ENCODE data around the gene FKBP1A.

Gene FKBP1A

DNA sequence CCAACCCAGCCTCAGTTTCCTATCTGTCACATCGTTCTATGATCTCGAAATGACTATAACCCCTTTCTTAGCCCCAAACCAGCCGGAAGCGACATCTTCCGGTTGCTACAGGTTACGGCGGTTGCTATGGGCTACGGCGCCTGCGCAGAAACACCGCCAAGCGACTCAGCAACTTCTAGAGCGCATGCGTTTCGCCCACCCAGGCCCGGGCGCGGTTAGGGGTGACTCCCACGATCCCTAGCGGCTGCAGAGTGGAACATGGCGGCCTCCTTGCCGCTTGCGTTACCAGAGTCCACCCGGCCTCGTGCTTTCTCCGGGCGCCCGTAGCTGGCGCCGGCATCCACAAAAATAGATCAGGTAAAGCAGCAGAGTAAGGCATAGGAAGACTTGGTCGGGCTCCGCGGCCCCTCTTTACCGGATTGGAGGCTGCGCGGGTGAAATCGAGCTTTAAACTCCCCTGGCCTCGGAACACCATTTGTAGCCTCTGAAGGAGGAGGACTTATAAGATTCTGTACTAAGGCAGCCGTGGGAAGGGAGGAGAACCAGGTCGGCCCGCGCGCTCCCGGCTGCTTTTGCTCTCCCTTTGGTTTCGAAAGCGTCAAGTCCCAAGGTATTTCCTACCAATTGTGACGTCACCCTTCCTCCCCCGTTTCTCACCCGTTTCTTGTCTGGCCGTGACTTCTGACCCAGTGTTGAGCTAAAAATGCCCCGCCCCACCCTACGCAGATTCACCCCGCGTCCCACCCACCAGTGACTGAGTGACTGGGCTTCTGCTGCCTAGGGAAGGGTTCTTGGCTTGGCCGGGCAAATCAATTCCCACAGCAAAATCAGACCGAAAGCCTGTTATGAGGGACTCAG, 67.5 kb downstream of the FKBP1A start:
- POLR2A ChIA-PET = interaction anchor here (0.6 to 2.2 kb wide), 7 partner anchors 11 to 100 kb away, joined by 3 to 7 read pairs (median 3); partner anchors contain the start of genes FKBP1A and RAD21L1
- TF ChIP-seq SP1 (IDR thresholded peaks at IDR 0.05) = no peak
- peak; percentile 80 for TF ChIP-seq NFRKB (IDR thresholded peaks at IDR 0.05)
- TF ChIP-seq ELF4 (IDR thresholded peaks at IDR 0.05) = peak; percentile 72
- TF ChIP-seq L3MBTL2 (conservative IDR thresholded peaks at IDR 0.05) = peak; percentile 60
- no peak for TF ChIP-seq FOXK2 (IDR thresholded peaks at IDR 0.05)
- no peak for TF ChIP-seq LEF1 (IDR thresholded peaks at IDR 0.05; ENCODE audit: borderline replicate concordance)
- TF ChIP-seq TARDBP (IDR thresholded peaks at IDR 0.05) = no peak
- CTCF ChIA-PET = interaction anchor here (1.0 kb wide), 1 partner anchor 142 kb away, joined by 3 read pairs; no protein-coding TSS in a partner anchor
- peak; percentile 99 for DNase-seq (ENCODE audit: extremely low spot score)

DNA sequence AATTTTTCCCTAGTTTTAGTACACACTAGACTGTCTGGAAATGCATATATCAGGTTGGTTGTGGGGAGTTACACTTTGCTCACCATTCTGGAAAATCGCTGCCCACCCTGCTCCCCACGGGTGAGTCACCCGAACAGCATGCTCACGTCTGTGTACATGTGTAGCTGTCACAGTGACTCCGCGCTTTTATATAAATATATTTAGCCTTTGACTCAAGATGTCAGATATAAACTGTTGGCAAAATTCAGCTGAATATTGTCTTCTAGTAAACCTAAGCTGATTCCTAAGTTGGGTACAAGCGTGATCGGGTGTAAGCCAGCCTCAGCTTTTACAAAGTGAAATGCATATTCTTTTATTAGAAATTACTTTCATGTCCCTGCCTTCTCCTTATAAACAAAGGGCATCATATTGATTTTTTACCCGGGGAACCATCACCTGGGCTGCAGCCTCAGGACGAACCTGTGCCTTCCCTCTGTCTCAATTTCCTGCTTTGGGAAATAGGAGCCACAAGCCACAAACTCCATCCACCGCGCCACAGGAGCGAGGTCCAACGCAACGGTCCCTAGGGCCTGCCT, 68.2 kb downstream of the FKBP1A start:
- ChIA-PET POLR2A (interaction anchor here (0.9 to 1.6 kb wide), 2 partner anchors 12 to 99 kb away, joined by 3 to 4 read pairs; partner anchors contain the start of gene RAD21L1), CTCF (no interaction called here)
- TF ChIP-seq FOXA1 (IDR thresholded peaks at IDR 0.05) = no peak
- no peak for TF ChIP-seq SUZ12 (IDR thresholded peaks at IDR 0.05)
- TF ChIP-seq FOXK2 (IDR thresholded peaks at IDR 0.05) = no peak
- no peak for TF ChIP-seq PKNOX1 (IDR thresholded peaks at IDR 0.05)
- TF ChIP-seq FOXM1 (IDR thresholded peaks at IDR 0.05; ENCODE audit: borderline replicate concordance) = no peak
- no peak for DNase-seq (ENCODE audit: extremely low spot score)

- CTCF ChIA-PET = no interaction called here
- no peak for DNase-seq (ENCODE audit: extremely low spot score)
- POLR2A ChIA-PET = no interaction called here
Observed at GRCh38 chr20:1323830-1324597, 68.8 kb downstream of the FKBP1A start.

DNA sequence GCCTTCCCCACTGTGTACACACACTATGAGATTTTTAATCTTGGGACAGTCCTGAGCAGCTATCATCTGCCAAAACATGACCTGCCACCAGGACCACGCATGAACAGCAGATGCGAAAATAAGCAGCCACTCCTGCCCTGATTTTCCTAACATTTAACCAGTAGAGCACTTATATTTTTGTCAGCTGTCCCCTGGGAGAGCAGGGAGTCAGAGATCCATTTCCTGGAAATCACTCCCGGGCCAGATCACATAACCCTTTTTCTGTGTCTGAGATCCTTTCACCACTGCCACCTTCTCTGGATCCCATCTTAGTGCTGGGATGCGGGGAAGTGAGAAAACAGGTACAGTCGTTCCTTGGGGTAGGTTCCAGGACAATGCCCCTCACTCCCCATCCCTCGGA, 69.6 kb downstream of the FKBP1A start:
- ChIA-PET POLR2A (no interaction called here), CTCF (no interaction called here)
- DNase-seq (ENCODE audit: extremely low spot score) = no peak

More at GRCh38 chr20:1323830-1324597, 68.8 kb downstream of the FKBP1A start:
- TF ChIP-seq FOXK2 (IDR thresholded peaks at IDR 0.05) = no peak
- no peak for TF ChIP-seq BHLHE40 (IDR thresholded peaks at IDR 0.05; ENCODE audit: borderline replicate concordance)
- TF ChIP-seq SP1 (IDR thresholded peaks at IDR 0.05) = no peak
- TF ChIP-seq TARDBP (IDR thresholded peaks at IDR 0.05) = no peak
- no peak for TF ChIP-seq L3MBTL2 (conservative IDR thresholded peaks at IDR 0.05)
- no peak for TF ChIP-seq ELF4 (IDR thresholded peaks at IDR 0.05)
- TF ChIP-seq PKNOX1 (IDR thresholded peaks at IDR 0.05) = no peak
- TF ChIP-seq ZNF384 (IDR thresholded peaks at IDR 0.05) = no peak
- TF ChIP-seq NFRKB (IDR thresholded peaks at IDR 0.05) = no peak
- no peak for TF ChIP-seq FOXM1 (IDR thresholded peaks at IDR 0.05; ENCODE audit: borderline replicate concordance)
- no peak for TF ChIP-seq HDGF (IDR thresholded peaks at IDR 0.05; ENCODE audit: borderline replicate concordance)
- no peak for TF ChIP-seq FOXA1 (IDR thresholded peaks at IDR 0.05)
- no peak for TF ChIP-seq CTBP1 (IDR thresholded peaks at IDR 0.05; ENCODE audit: borderline replicate concordance)
- TF ChIP-seq SUZ12 (IDR thresholded peaks at IDR 0.05) = no peak
- no peak for TF ChIP-seq LEF1 (IDR thresholded peaks at IDR 0.05; ENCODE audit: borderline replicate concordance)
- no peak for TF ChIP-seq ARNT (IDR thresholded peaks at IDR 0.05)

DNA sequence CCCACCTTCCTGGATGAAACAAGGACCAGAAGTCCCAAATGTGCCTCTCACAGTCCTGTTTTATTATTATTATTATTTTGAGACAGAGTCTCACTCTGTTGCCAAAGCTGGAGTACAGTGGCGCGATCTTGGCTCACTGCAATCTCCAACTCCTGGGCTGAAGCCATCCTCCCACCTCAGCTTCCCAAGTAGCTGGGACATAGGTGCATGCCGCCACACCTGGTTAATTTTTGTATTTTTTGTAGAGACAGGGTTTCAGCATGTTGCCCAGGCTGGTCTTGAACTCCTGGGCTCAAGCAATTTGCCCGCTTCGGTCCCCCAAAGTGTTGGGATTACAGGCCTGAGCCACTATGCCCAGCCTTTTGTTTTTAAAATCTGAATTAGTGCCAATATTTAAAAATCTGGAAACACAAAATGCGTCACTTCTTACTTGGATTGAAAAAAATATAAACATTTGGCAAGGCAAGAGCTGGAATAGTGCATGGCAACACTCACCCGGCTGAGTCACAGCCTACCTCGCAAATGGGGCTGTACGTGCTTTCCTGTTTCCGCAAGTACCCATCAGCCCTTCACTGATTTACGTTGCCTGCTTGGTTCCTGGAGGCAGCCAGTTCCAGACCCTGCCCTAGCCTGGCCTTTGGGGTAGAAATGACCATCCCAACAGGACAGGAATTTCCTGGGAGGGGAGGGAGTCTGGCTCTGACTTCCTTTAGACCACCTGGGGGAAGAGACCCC, 70.2 kb downstream of the FKBP1A start:
- TF ChIP-seq ZNF384 (IDR thresholded peaks at IDR 0.05) = no peak
- TF ChIP-seq LEF1 (IDR thresholded peaks at IDR 0.05; ENCODE audit: borderline replicate concordance) = no peak
- no peak for TF ChIP-seq SP1 (IDR thresholded peaks at IDR 0.05)
- CTCF ChIA-PET = interaction anchor here (0.6 kb wide), 1 partner anchor 238 kb away, joined by 3 read pairs; no protein-coding TSS in a partner anchor
- POLR2A ChIA-PET = interaction anchor here (1.5 kb wide), 1 partner anchor 143 kb away, joined by 3 read pairs; no protein-coding TSS in a partner anchor
- no peak for DNase-seq (ENCODE audit: extremely low spot score)

More for the DNA sequence above, 69.6 kb downstream of the FKBP1A start:
- no peak for TF ChIP-seq BHLHE40 (IDR thresholded peaks at IDR 0.05; ENCODE audit: borderline replicate concordance)
- TF ChIP-seq ZNF384 (IDR thresholded peaks at IDR 0.05) = no peak
- no peak for TF ChIP-seq TARDBP (IDR thresholded peaks at IDR 0.05)
- no peak for TF ChIP-seq FOXM1 (IDR thresholded peaks at IDR 0.05; ENCODE audit: borderline replicate concordance)
- TF ChIP-seq SP1 (IDR thresholded peaks at IDR 0.05) = no peak

DNA sequence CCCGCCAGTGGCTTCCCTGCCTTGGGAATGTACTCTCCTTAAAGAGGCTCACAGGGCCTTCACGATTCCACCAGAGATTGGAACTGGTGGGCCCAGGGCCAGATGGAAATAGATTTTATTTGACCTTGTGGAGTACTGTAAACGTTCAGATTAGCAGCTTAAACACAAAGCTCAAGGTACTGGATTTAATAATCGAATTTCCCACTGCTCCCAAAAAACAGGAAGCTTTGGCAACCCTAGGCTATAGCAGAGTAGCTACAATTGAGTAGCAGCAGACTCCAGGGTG, 71.3 kb downstream of the FKBP1A start:
- ChIA-PET CTCF (no interaction called here), POLR2A (interaction anchor here (1.5 kb wide), 1 partner anchor 144 kb away, joined by 3 read pairs; no protein-coding TSS in a partner anchor)
- no peak for TF ChIP-seq BHLHE40 (IDR thresholded peaks at IDR 0.05; ENCODE audit: borderline replicate concordance)
- no peak for TF ChIP-seq PKNOX1 (IDR thresholded peaks at IDR 0.05)
- TF ChIP-seq LEF1 (IDR thresholded peaks at IDR 0.05; ENCODE audit: borderline replicate concordance) = no peak
- TF ChIP-seq FOXA1 (IDR thresholded peaks at IDR 0.05) = no peak
- no peak for TF ChIP-seq TARDBP (IDR thresholded peaks at IDR 0.05)
- TF ChIP-seq FOXK2 (IDR thresholded peaks at IDR 0.05) = no peak
- no peak for TF ChIP-seq CTBP1 (IDR thresholded peaks at IDR 0.05; ENCODE audit: borderline replicate concordance)
- no peak for TF ChIP-seq FOXM1 (IDR thresholded peaks at IDR 0.05; ENCODE audit: borderline replicate concordance)
- no peak for DNase-seq (ENCODE audit: extremely low spot score)
